GM21390 (cell line): ENCODE measurements around the gene TNFSF8.

Experiments used
- ATAC-seq: cut with Tn5 transposase; IDR thresholded peaks from one replicate; pipeline ENCODE4 v1.9.1; 2021; ENCODE audit not compliant: unreplicated experiment

TNFSF8 gene

DNA sequence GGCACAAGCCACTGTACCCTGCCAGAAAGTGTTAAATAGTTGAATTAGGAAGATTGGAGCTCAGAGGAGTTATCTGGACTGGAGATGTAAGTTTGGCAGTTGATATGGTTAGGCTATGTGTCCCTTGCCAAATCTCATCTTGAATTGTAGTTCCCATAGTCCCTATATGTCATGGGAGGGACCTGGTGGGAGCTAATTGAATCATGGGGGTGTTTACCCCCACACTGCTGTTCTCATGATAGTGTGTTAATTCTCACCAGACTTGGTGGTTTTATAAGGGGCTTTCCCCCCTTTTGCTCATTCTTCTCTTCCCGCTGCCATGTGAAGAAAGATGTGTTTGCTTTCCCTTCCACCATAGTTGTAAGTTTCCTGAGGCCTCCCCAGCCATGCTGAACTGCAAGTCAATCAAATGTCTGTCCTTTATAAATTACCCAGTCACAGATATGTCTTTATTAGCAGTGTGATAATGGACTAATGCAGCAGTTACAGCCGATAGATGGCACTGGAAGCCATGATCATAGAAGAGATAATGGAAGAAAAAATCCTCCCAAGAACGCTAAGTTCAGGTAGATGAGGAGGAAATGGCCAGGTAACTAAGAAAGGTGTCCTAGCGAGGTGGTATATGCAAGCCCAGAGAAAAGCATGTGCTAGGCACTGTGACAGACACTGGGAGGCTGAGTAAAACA is 51.4 kb downstream of the TNFSF8 start:
- ATAC-seq, result no peak

DNA sequence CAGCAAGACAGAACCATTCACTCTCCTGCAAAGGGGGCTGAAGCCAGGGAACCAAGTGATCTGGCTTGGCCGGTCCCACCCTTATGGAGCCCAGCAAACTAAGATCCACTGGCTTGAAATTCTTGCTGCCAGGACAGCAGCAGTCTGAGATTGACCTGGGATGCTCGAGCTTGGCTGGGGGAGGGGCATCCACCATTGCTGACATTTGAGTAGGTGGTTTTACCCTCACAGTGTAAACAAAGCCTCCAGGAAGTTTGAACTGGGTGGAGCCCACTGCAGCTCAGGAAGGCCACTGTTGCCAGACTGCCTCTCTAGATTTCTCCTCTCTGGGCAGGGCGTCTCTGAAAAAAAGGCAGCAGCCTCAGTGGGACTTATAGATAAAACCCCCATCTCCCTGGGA is 60.5 kb downstream of the TNFSF8 start:
- no peak for ATAC-seq

DNA sequence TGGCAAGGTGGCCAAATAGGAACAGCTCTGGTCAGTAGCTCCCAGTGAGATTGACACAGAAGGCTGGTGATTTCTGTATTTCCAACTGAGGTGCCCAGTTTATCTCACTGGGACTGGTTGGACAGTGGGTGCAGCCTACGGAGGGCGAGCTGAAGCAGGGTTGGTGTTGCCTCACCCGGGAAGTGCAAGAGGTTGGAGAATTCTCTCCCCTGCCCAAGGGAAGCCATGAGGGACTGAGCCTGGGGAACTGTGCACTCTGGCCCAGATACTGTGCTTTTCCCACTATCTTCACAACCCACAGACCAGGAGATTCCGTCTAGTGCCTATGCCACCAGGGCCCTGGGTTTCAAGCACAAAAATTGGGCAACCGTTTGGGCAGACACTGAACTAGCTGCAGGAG is 61.0 kb downstream of the TNFSF8 start:
- no peak for ATAC-seq

DNA sequence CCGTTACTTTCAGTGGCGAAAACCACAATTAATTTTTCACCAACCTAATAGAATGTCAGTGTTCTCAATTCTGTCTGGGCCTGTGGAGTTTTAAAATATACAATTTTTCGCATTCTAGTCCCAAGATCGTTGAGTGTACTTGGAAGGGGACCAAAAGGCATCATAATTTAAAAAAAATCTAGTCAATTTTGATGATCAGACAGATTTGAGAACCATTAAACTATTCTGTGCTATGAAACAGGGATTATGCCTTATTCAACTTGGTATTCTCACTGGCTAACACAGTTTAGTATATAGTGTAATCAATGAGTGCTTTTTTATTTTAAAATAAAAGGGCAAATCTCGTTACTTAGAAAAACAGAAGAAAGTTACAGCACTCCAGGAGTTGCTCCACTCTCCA is 63.1 kb downstream of the TNFSF8 start:
- ATAC-seq, result no peak

DNA sequence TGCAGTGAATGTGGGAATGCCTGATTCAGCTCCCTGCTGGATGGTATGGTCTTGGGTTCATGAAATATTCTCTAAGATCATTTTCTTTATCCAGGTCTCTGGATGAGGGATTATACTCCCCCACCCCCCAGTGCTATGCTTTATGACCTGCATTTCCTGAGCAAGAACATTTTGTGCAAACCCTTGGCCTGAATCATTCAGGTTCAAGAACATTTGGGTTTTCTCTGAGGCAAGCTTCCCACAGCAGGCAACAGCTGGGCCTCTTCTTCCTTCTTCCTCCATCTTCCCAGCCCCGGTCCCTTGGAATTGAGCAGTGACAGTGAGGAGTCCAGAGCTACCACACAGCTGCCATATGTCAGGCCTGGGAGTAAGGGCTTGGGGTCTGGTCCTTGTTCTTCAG is 65.9 kb downstream of the TNFSF8 start:
- ATAC-seq, result no peak

DNA sequence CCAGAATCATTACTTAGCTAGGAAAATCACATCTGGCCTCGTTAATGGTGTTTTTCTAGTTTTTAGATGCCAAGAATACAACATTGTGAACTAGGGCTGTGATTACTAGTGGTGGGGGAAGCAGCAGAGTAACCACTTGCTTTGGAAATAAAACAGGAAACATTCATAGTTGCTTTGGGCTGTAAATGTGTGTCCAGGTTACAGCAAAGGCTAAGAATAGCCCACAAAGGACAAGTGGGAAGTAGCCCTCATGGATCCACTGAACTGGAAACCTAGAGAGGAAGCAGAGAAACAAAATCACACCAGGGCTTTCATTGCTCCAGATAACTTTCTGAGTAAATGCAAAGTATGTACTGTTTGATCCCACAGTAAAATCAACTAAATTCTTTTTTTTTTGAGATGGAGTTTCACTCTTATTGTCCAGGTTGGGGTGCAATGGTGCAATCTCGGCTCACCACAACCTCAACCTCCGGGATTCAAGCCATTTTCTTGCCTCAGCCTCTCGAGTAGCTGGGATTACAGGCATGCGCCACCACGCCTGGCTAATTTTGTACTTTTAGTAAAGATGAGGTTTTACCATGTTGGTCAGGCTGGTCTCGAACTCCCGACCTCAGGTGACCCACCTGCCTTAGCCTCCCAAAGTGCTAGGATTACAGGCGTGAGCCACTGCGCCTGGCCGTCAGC is 68.3 kb downstream of the TNFSF8 start:
- no peak for ATAC-seq

DNA sequence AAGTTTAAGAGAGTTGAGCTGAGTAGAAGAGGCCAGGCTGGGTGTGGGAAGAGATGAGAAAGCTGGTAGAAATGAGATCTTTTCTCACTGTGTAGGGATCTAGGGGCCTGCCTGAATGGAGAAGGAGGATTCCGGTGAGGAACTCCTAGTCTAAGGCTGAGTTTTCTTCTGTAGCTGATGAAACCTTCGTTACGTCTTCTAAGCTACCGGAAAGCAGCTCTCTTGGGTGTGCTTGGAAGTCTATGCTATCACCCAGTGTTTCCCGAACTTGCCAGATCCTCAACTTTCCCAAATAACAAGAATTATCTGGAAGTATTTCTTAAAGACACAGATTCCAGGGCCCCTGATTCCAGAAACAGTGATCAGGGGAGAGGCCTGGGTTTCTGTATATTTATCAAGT is 69.1 kb downstream of the TNFSF8 start:
- ATAC-seq, result no peak

DNA sequence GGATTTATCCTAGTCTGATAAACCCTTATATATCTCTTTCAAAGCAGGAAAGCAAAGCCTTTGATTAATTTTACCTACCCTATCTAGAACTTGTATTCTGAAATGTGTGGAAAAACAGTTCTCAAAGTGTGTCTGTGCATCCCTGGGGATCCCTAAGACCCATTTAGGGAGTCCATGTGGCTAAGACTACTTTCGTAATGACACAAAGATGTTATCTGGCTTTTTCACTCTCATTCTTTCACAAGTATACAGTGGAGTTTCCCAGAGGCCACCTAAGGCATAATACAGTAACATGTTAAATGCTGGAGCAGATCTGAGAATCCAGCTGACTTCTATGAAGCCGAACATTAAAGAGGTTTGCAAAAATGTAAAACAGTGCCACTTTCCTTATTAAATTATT is 70.2 kb downstream of the TNFSF8 start:
- no peak for ATAC-seq

DNA sequence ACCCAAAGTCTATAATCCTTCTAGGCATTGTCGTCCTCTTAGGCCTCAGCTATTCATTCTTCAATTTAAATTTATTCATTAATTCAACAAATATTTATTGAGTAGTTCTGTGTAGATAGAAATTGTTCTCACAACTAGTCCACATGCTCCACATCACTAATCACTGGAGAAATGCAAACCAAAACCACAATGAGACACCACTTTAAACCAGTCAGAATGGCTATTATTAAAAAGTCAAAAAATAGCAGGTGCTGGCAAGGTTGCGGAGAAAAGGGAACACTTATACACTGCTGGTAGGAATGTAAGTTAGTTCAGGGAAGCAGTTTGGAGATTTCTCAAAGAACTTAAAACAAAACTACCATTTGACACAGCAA is 73.5 kb downstream of the TNFSF8 start:
- no peak for ATAC-seq

DNA sequence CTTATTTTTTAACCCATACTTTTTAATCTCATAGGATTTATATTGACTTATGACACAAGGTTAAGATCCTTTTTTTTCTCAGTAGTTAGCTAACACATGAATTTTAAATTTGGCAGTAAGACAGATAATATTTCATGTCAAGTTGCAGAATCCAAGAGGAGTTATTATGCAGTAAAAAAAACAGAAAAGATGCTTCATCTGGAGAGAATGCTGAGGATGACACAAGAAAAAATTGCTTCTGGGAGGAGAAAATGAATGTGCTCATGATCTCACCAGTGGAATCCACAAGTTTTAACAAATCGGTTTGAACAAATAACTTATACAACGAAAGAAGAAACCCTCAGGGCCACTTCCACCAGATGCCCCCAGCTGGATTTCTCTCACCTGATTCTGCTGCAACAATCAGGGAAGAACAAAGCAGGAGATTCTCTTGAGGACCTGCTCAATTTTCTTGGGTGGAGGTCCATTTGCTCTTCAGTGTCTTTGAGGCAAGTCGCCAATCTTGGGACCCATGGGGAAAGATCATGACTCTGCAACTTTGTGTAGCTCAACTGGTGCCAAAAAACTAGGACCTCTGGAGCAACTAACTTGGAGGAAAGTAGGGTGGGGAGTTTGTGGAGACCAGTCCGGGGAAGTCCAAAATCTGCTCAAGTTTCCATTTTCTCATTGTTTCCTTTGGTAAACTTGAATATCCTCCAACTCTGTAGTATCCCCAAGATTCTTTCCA is 74.0 kb downstream of the TNFSF8 start:
- no peak for ATAC-seq

DNA sequence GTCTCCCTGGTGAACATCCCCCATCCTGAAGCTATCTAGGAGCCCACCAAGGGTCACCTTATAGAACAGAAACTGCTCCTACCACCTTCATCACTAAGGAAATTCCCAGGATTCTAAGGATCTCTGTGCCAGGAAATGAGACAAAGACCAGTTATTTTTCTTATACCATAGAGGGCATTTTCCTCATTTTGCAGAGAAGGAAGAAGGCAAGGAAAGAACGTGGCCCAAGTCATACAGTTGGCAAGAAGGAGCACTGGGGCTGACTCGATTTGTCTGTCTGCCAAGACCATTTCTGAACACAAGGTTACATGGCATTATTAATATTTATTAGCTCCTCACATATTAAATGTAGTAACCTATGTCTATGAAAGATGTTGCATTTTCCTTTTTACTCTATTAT is 74.9 kb downstream of the TNFSF8 start:
- no peak for ATAC-seq

DNA sequence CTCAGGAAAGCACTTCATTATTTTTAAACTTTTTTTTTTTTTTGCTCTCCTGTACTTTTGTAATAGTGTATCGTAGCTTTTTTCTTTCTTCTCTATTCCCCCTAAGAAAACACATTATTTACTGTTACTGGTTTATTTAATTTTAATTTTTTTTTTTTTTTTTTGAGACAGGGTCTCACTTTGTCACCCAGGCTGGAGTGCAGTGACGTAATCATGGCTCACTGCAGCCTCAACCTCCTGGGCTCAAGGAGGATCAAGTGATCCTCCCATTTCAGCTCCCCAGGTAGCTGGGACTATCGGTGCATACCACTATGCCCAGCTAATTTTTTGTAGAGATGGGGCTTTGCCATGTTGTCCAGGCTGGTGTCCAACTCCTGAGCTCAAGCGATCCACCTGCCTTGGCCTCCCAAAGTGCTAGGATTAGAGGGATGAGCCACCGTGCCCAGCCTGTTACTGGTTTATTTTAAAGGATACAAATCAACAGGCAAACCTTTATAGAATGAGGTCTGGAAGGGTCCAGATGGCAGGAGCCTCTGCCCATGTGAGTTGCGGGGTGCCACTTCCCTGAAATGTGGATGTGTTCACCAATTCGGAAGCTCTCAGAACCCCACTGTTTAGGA is 75.5 kb downstream of the TNFSF8 start:
- no peak for ATAC-seq

DNA sequence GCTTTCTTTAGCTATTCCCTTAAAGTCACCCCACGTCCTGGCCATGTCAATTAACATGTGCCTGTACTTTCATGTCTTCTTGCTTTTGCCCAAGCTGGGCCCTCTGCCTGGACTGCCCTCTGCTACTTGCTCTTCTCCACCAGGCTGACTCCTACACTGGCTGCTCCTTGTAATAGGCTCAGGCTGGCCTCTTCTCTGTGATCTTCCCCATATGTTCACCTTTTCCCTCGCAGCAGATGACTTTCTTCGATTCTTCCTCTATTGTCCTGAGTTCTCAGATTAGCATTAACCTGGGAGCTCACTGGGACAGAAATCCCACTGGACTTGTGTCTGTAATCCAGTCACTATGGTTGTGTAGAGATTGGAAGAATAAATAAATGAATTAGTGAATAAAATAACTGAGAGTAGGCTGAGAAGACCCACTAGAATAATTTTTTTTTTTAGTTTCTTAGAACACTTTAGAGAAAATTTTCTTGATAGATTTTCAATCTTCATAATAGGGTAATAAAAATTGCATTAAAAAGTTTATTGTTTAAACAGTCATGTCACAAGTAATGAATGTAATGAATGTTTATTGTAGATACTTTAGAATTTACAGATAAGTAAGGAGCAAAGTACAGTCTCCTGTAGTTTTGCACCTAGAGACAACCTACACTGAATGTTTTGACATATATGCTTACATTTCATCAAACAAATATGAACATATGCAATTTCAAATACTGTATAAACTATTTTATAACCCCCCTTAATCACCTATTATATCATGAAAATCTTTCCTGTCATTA is 77.1 kb downstream of the TNFSF8 start:
- no peak for ATAC-seq

DNA sequence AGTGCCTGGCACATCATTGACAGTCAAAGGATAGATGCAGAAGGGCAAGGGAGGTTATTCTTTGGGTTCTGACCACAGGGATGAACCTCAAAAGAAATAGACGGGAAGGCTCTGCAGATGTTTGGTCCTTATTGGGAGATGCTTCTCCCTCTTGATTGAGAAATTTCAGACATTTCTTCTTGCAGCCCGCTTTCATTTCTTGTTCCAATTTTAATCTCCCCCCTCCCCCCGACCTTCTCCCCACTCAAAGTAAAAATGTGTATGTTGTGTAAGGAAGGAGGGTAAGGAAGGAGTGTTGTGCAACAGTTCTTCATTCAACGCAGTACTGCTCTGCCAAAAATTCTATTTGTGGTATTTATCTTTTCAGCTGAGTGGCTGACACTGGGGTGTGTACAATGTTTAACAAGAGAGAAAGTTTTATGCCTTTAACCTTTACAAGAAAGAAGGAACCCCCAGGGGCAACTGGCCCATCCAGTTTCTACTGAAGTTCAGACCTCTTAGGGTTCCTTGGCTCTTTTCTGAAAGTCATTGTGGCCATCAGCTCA is 78.3 kb downstream of the TNFSF8 start:
- no peak for ATAC-seq

DNA sequence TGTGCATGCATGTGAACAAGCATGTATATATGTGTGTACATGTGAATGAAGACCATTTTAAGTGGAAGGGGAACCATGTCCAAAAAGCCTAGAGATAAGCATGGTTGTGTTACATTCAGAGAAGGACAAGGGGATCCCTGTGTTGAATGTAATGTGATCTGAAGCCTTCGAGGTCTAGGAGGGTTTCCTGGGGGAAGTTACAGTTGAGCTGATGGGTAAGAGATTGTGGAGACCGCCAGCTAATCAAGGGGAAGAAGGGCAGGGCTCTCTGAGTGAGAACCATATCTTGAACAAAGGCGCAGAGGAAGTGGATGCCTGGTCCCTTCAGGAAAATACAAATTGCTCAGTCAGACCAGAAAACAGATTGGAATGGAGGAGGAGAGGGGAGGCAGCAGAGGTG is 79.1 kb downstream of the TNFSF8 start:
- no peak for ATAC-seq
